Activated T-helper 2 cell treated with anti-CD3 and anti-CD28 coated beads, Interferon-gamma antibody, Interleukin-2, Interleukin-4, amounts not matched to agents 10 μg/mL and 5 μg/mL and 100 μg/mL, durations not matched to agents 14 hours and 24 hours and 36 hours (primary cell): ENCODE results near the gene CP. TPM values are rescaled to one million over a fixed set of nuclear protein-coding genes. Genes with fewer than 3 reads are reported as not detected.
A peak's percentile ranks its signal among the peaks of the same experiment; 100 is the strongest.

Experiments
- DNase-seq: peaks from one replicate; pipeline ENCODE4 v3.0.0; 2021; ENCODE audit warnings: low spot score
- H3K27ac Mint-ChIP-seq: one replicate; pipeline ENCODE4 v1.8.0; 2021; ENCODE audit warnings: mixed read lengths
- H3K27me3 Mint-ChIP-seq: one replicate; pipeline ENCODE4 v1.8.0; 2021; ENCODE audit warnings: low read depth, mixed read lengths
- H3K36me3 Mint-ChIP-seq: one replicate; pipeline ENCODE4 v1.8.0; 2021; ENCODE audit warnings: low read depth, mixed read lengths
- H3K4me1 Mint-ChIP-seq: one replicate; pipeline ENCODE4 v1.8.0; 2021; ENCODE audit warnings: low read depth, mixed read lengths
- H3K4me3 Mint-ChIP-seq: one replicate; pipeline ENCODE4 v1.8.0; 2021; ENCODE audit warnings: low read depth, mild to moderate bottlenecking, moderate library complexity, mixed read lengths
- H3K9me3 Mint-ChIP-seq: one replicate; pipeline ENCODE4 v1.8.0; 2021; ENCODE audit warnings: mixed read lengths
- intact Hi-C: fragments of 100-400 bp; cut with micrococcal nuclease; formaldehyde crosslinking; loops from one replicate; pipeline ENCODE4 v1.15.1; 2023
- total RNA-seq: library from RNA; stranded (reverse); gene quantifications from 2 replicates; pipeline ENCODE4 v1.2.3, GENCODE V29; 2022

Gene CP
- not detected in 2 replicates for total RNA-seq

GRCh38 chr3:149221783-149222517, at the start of gene CP:
Gene CP, minus strand, starts transcription at chr3:149221829. Its CDS starts 37 bp downstream, at chr3:149221792.
- Mint-ChIP-seq H3K4me3 (no peak within 1 kb of the TSS), H3K27me3 (peaks cover 1% of the 10 kb centered on the region), H3K9me3 (no peaks in the 10 kb centered on the region), H3K36me3 (no peaks in the 10 kb centered on the region), H3K4me1 (peaks cover 29% of the 10 kb centered on the region), H3K27ac (no peak within 1 kb of the TSS)
- intact Hi-C loops, result no loop called here
- no peak for DNase-seq

- DNase-seq, result no peak
- no peak overlapping the region for H3K4me3 Mint-ChIP-seq
- peaks cover 16% of the 10 kb centered on the region for H3K27me3 Mint-ChIP-seq
- no peak overlapping the region for H3K27ac Mint-ChIP-seq
- H3K36me3 Mint-ChIP-seq, result no peaks in the 10 kb centered on the region
- no peaks in the 10 kb centered on the region for H3K9me3 Mint-ChIP-seq
- H3K4me1 Mint-ChIP-seq, result peaks cover 5% of the 10 kb centered on the region
- intact Hi-C loops, result no loop called here
Measured at GRCh38 chr3:149270180-149270579, 48.6 kb upstream of the CP start.

- Mint-ChIP-seq H3K4me1 (peaks cover 5% of the 10 kb centered on the region), H3K27me3 (peaks cover 18% of the 10 kb centered on the region), H3K27ac (no peak overlapping the region), H3K4me3 (no peak overlapping the region), H3K9me3 (no peaks in the 10 kb centered on the region), H3K36me3 (no peaks in the 10 kb centered on the region)
- DNase-seq, result no peak
- intact Hi-C loops, result no loop called here
Measured at GRCh38 chr3:149269687-149270086, 48.1 kb upstream of the CP start.

GRCh38 chr3:149267565-149267964, 45.9 kb upstream of the CP start:
- Mint-ChIP-seq H3K4me1 (peaks cover 2% of the 10 kb centered on the region), H3K36me3 (no peaks in the 10 kb centered on the region), H3K27ac (no peak overlapping the region), H3K4me3 (no peak overlapping the region), H3K27me3 (peaks cover 32% of the 10 kb centered on the region), H3K9me3 (no peaks in the 10 kb centered on the region)
- DNase-seq, result no peak
- intact Hi-C loops, result no loop called here

GRCh38 chr3:149266736-149267135, 45.1 kb upstream of the CP start:
- Mint-ChIP-seq H3K4me3 (no peak overlapping the region), H3K36me3 (no peaks in the 10 kb centered on the region), H3K27me3 (peaks cover 35% of the 10 kb centered on the region), H3K4me1 (peaks cover 2% of the 10 kb centered on the region), H3K27ac (no peak overlapping the region), H3K9me3 (no peaks in the 10 kb centered on the region)
- intact Hi-C loops, result no loop called here
- no peak for DNase-seq

- no peak overlapping the region for H3K27ac Mint-ChIP-seq
- intact Hi-C loops, result no loop called here
- H3K36me3 Mint-ChIP-seq, result no peaks in the 10 kb centered on the region
- peaks cover 8% of the 10 kb centered on the region for H3K4me1 Mint-ChIP-seq
- DNase-seq, result no peak
- H3K27me3 Mint-ChIP-seq, result peaks cover 38% of the 10 kb centered on the region
- H3K4me3 Mint-ChIP-seq, result no peak overlapping the region
- H3K9me3 Mint-ChIP-seq, result no peaks in the 10 kb centered on the region
Measured at GRCh38 chr3:149263856-149264255, 42.2 kb upstream of the CP start.

- Mint-ChIP-seq H3K4me1 (peaks cover 6% of the 10 kb centered on the region), H3K27me3 (peaks cover 38% of the 10 kb centered on the region), H3K4me3 (no peak overlapping the region), H3K36me3 (no peaks in the 10 kb centered on the region), H3K27ac (no peak overlapping the region), H3K9me3 (no peaks in the 10 kb centered on the region)
- intact Hi-C loops, result no loop called here
- no peak for DNase-seq
Measured at GRCh38 chr3:149258714-149259113, 37.1 kb upstream of the CP start.

GRCh38 chr3:149258298-149258697, 36.7 kb upstream of the CP start:
- intact Hi-C loops, result no loop called here
- Mint-ChIP-seq H3K4me3 (no peak overlapping the region), H3K27me3 (peaks cover 33% of the 10 kb centered on the region), H3K4me1 (peaks cover 6% of the 10 kb centered on the region), H3K9me3 (no peaks in the 10 kb centered on the region), H3K27ac (no peak overlapping the region), H3K36me3 (no peaks in the 10 kb centered on the region)
- DNase-seq, result no peak

GRCh38 chr3:149252272-149252671, 30.6 kb upstream of the CP start:
- intact Hi-C loops, result no loop called here
- H3K4me1 Mint-ChIP-seq, result peaks cover 14% of the 10 kb centered on the region
- peaks cover 13% of the 10 kb centered on the region for H3K27me3 Mint-ChIP-seq
- H3K4me3 Mint-ChIP-seq, result no peak overlapping the region
- H3K36me3 Mint-ChIP-seq, result no peaks in the 10 kb centered on the region
- no peak overlapping the region for H3K27ac Mint-ChIP-seq
- no peak for DNase-seq
- H3K9me3 Mint-ChIP-seq, result no peaks in the 10 kb centered on the region

GRCh38 chr3:149251186-149251585, 29.6 kb upstream of the CP start:
- DNase-seq, result no peak
- no peak overlapping the region for H3K4me3 Mint-ChIP-seq
- H3K27me3 Mint-ChIP-seq, result peaks cover 13% of the 10 kb centered on the region
- H3K9me3 Mint-ChIP-seq, result no peaks in the 10 kb centered on the region
- no peak overlapping the region for H3K27ac Mint-ChIP-seq
- H3K4me1 Mint-ChIP-seq, result peaks cover 22% of the 10 kb centered on the region
- H3K36me3 Mint-ChIP-seq, result no peaks in the 10 kb centered on the region
- intact Hi-C loops, result no loop called here

GRCh38 chr3:149247929-149248691, 26.5 kb upstream of the CP start:
- peak overlapping the region; percentile 11 for H3K4me3 Mint-ChIP-seq
- intact Hi-C loops, result loop anchor here (1.0 to 5.0 kb wide), 3 partner anchors 23 to 256 kb away; partner anchors contain the start of gene GYG1
- no peaks in the 10 kb centered on the region for H3K9me3 Mint-ChIP-seq
- peaks cover 39% of the 10 kb centered on the region for H3K4me1 Mint-ChIP-seq
- DNase-seq, result no peak
- no peaks in the 10 kb centered on the region for H3K36me3 Mint-ChIP-seq
- H3K27ac Mint-ChIP-seq, result peak overlapping the region; percentile 72
- peaks cover 5% of the 10 kb centered on the region for H3K27me3 Mint-ChIP-seq

- Mint-ChIP-seq H3K27me3 (peaks cover 5% of the 10 kb centered on the region), H3K4me3 (no peak overlapping the region), H3K27ac (no peak overlapping the region), H3K36me3 (no peaks in the 10 kb centered on the region), H3K4me1 (peaks cover 39% of the 10 kb centered on the region), H3K9me3 (no peaks in the 10 kb centered on the region)
- DNase-seq, result no peak
- intact Hi-C loops, result loop anchor here (5.0 kb wide), 1 partner anchor 255 kb away; the partner anchor contains the start of gene GYG1
Measured at GRCh38 chr3:149247008-149247710, 25.5 kb upstream of the CP start.
